PFSK-1 (cell line): Measurements from ENCODE around the gene SIRT4.

Source experiments
- FOXP2 ChIP-seq: optimal IDR thresholded peaks from 2 replicates; pipeline ENCODE3; 2011; ENCODE audit warnings: borderline replicate concordance, control low read depth, inconsistent platforms; ENCODE audit not compliant: insufficient read depth; ENCODE audit errors: extremely low read length, extremely low read depth
- POLR2AphosphoS5 ChIP-seq: IDR thresholded peaks from 2 replicates; pipeline ENCODE4 v1.6.1; 2012; ENCODE audit warnings: low read depth, mild to moderate bottlenecking, control low read depth, low read length, moderate library complexity
- REST ChIP-seq, 2 experiments: IDR thresholded peaks; 2 replicates each; pipeline versions ENCODE4 v1.6.1 to v1.8.0; 2011 to 2012; ENCODE audit warnings: low read depth in 2 of 2, low read length in 2 of 2, control low read depth in 1 of 2, inconsistent platforms in 1 of 2, mild to moderate bottlenecking in 1 of 2, moderate library complexity in 1 of 2; ENCODE audit not compliant: insufficient read depth in 1 of 2
- SIN3A ChIP-seq: IDR thresholded peaks from 2 replicates; pipeline ENCODE4 v1.6.1; 2012; ENCODE audit warnings: mild to moderate bottlenecking, low read length, moderate library complexity, borderline replicate concordance; ENCODE audit not compliant: insufficient read depth
- TAF1 ChIP-seq: IDR thresholded peaks from 2 replicates; pipeline ENCODE4 v1.6.1; 2012; ENCODE audit warnings: low read length, control low read depth, borderline replicate concordance; ENCODE audit not compliant: insufficient read depth

The SIRT4 gene

GRCh38 chr12:120321382-120322202, 19.5 kb downstream of the SIRT4 start:
- no peak for TF ChIP-seq TAF1
- no peak for TF ChIP-seq FOXP2

- TF ChIP-seq POLR2AphosphoS5 (no peak), FOXP2 (no peak), REST (IDR thresholded peaks at IDR 0.05; ENCODE audit: insufficient read depth in 1 of 2, low read depth in 2 of 2, low read length in 2 of 2) (no peak), SIN3A (no peak), TAF1 (no peak)
Observed at GRCh38 chr12:120323772-120324171, 21.7 kb downstream of the SIRT4 start.

- TF ChIP-seq REST (IDR thresholded peaks at IDR 0.05; ENCODE audit: insufficient read depth in 1 of 2, low read depth in 2 of 2, low read length in 2 of 2) (no peak), POLR2AphosphoS5 (no peak), TAF1 (no peak), SIN3A (no peak)
Observed at GRCh38 chr12:120324841-120325417, 22.8 kb downstream of the SIRT4 start.

- no peak for TF ChIP-seq TAF1
- TF ChIP-seq REST (IDR thresholded peaks at IDR 0.05; ENCODE audit: insufficient read depth in 1 of 2, low read depth in 2 of 2, low read length in 2 of 2): no peak
- TF ChIP-seq SIN3A: no peak
- no peak for TF ChIP-seq FOXP2
- TF ChIP-seq POLR2AphosphoS5: no peak
Observed at GRCh38 chr12:120327593-120327992, 25.5 kb downstream of the SIRT4 start, which contains the start of gene PLA2G1B. PLA2G1B (minus strand) TSS chr12:120327779; CDS start chr12:120327753, 26 bp downstream.

GRCh38 chr12:120328228-120328627, 26.1 kb downstream of the SIRT4 start:
- no peak for TF ChIP-seq TAF1
- TF ChIP-seq FOXP2: no peak
- no peak for TF ChIP-seq POLR2AphosphoS5
- no peak for TF ChIP-seq REST (IDR thresholded peaks at IDR 0.05; ENCODE audit: insufficient read depth in 1 of 2, low read depth in 2 of 2, low read length in 2 of 2)
- TF ChIP-seq SIN3A: no peak
